NCI-H510A treated with DMSO at 0.1 percent for 48 hours (cell line): ENCODE results near the gene ARHGEF10L.
"Not testable (repeated sequence)": the region's sequence is repeated elsewhere in the genome, so short reads cannot be mapped to it uniquely, and the experiment has no call there.

Source experiments
- DNase-seq: peaks from one replicate; lab custom pipeline; 2025; lab: John Stamatoyannopoulos, UW

ARHGEF10L gene

GRCh38 chr1:17539477-17540254 is at the start of gene ARHGEF10L:
Gene ARHGEF10L (plus strand): TSS chr1:17539698. CDS start chr1:17580596, 40,898 bp downstream.
- DNase-seq: no peak

- DNase-seq: not testable (repeated sequence)
Observed at GRCh38 chr1:17489768-17490417, 49.6 kb upstream of the ARHGEF10L start.

- DNase-seq: not testable (repeated sequence)
Observed at GRCh38 chr1:17490667-17491066, 48.8 kb upstream of the ARHGEF10L start.

- DNase-seq: peak; percentile 78
Observed at GRCh38 chr1:17494114-17494729, 45.3 kb upstream of the ARHGEF10L start.

GRCh38 chr1:17496419-17496818 is 43.1 kb upstream of the ARHGEF10L start:
- no peak for DNase-seq

- DNase-seq: no peak
Observed at GRCh38 chr1:17498214-17498613, 41.3 kb upstream of the ARHGEF10L start.

- peak; percentile 73 for DNase-seq
Observed at GRCh38 chr1:17502326-17502778, 37.1 kb upstream of the ARHGEF10L start.

GRCh38 chr1:17503146-17503545 is 36.4 kb upstream of the ARHGEF10L start:
- DNase-seq: no peak

GRCh38 chr1:17507200-17507599 is 32.3 kb upstream of the ARHGEF10L start:
- DNase-seq: not testable (repeated sequence)

GRCh38 chr1:17507915-17508314 is 31.6 kb upstream of the ARHGEF10L start:
- DNase-seq: no peak

- no peak for DNase-seq
Observed at GRCh38 chr1:17509363-17509762, 30.1 kb upstream of the ARHGEF10L start.

- no peak for DNase-seq
Observed at GRCh38 chr1:17510138-17510537, 29.4 kb upstream of the ARHGEF10L start.

- DNase-seq: no peak
Observed at GRCh38 chr1:17511188-17511587, 28.3 kb upstream of the ARHGEF10L start.

GRCh38 chr1:17513131-17513530 is 26.4 kb upstream of the ARHGEF10L start:
- no peak for DNase-seq

- no peak for DNase-seq
Observed at GRCh38 chr1:17514776-17515175, 24.7 kb upstream of the ARHGEF10L start.

GRCh38 chr1:17515902-17516301 is 23.6 kb upstream of the ARHGEF10L start:
- no peak for DNase-seq

- peak; percentile 36 for DNase-seq
Observed at GRCh38 chr1:17516303-17517214, 22.9 kb upstream of the ARHGEF10L start.

- DNase-seq: no peak
Observed at GRCh38 chr1:17520041-17520440, 19.5 kb upstream of the ARHGEF10L start.

GRCh38 chr1:17520473-17521319 is 18.8 kb upstream of the ARHGEF10L start:
- no peak for DNase-seq

- DNase-seq: no peak
Observed at GRCh38 chr1:17521946-17522612, 17.4 kb upstream of the ARHGEF10L start.
